Transverse colon (tissue), 4 donors: Measurements from ENCODE around the gene GMPPA.

Experiments used
- EP300 ChIP-seq: sonication (generic); formaldehyde crosslinking; IDR thresholded peaks from one replicate; pipeline ENCODE4 v1.6.1; 2017; ENCODE audit warnings: antibody characterized with exemption, low read depth
- POLR2A ChIP-seq: fragments of 450-650 bp; IDR thresholded peaks from one replicate; pipeline ENCODE4 v1.6.1; 2016; ENCODE audit warnings: antibody characterized with exemption, mild to moderate bottlenecking, moderate library complexity
- POLR2AphosphoS5 ChIP-seq, 3 donors: sonication (generic); formaldehyde crosslinking; IDR thresholded peaks; one replicate each; pipeline ENCODE4 v1.6.1; 2016; ENCODE audit warnings: antibody characterized with exemption in 3 of 3
- TF ChIP-seq, protein P1 (sequence below), 5 experiments: fragments of 200-600 bp in 3 of 5; fragments of 450-650 bp in 2 of 5; sonication (generic) in 3 of 5; IDR thresholded peaks; 1 replicate in 2 of 5; 2 replicates in 3 of 5; pipeline ENCODE4 v1.5.1; 2016 to 2017; ENCODE audit warnings: antibody characterized with exemption in 5 of 5, inconsistent platforms in 3 of 5, mild to moderate bottlenecking in 2 of 5, moderate library complexity in 1 of 5

GRCh38 chr2:219524817-219525216, 26.1 kb downstream of the GMPPA start:
- TF ChIP-seq POLR2A (no peak), EP300 (no peak), POLR2AphosphoS5 (IDR thresholded peaks at IDR 0.05) (no peak)
- TF ChIP-seq, protein P1, sequence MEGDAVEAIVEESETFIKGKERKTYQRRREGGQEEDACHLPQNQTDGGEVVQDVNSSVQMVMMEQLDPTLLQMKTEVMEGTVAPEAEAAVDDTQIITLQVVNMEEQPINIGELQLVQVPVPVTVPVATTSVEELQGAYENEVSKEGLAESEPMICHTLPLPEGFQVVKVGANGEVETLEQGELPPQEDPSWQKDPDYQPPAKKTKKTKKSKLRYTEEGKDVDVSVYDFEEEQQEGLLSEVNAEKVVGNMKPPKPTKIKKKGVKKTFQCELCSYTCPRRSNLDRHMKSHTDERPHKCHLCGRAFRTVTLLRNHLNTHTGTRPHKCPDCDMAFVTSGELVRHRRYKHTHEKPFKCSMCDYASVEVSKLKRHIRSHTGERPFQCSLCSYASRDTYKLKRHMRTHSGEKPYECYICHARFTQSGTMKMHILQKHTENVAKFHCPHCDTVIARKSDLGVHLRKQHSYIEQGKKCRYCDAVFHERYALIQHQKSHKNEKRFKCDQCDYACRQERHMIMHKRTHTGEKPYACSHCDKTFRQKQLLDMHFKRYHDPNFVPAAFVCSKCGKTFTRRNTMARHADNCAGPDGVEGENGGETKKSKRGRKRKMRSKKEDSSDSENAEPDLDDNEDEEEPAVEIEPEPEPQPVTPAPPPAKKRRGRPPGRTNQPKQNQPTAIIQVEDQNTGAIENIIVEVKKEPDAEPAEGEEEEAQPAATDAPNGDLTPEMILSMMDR (IDR thresholded peaks at IDR 0.05) = no peak
